SIG-M5 treated with dmso at 0.1 percent for 504 hours (cell line): ENCODE results near the gene MS4A13.
"Not testable (repeated sequence)": the region's sequence is repeated elsewhere in the genome, so short reads cannot be mapped to it uniquely, and the experiment has no call there.

ENCODE experiments used
- DNase-seq: peaks from one replicate; lab custom pipeline; 2025; ENCODE audit not compliant: unreplicated experiment; lab: John Stamatoyannopoulos, UW

Gene MS4A13, protein sequence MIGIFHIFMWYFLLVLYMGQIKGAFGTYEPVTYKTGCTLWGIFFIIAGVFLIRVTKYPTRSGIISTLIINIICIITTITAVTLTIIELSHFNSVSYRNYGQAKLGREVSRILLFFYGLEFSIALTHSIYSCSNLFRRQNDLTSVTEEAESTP

DNA sequence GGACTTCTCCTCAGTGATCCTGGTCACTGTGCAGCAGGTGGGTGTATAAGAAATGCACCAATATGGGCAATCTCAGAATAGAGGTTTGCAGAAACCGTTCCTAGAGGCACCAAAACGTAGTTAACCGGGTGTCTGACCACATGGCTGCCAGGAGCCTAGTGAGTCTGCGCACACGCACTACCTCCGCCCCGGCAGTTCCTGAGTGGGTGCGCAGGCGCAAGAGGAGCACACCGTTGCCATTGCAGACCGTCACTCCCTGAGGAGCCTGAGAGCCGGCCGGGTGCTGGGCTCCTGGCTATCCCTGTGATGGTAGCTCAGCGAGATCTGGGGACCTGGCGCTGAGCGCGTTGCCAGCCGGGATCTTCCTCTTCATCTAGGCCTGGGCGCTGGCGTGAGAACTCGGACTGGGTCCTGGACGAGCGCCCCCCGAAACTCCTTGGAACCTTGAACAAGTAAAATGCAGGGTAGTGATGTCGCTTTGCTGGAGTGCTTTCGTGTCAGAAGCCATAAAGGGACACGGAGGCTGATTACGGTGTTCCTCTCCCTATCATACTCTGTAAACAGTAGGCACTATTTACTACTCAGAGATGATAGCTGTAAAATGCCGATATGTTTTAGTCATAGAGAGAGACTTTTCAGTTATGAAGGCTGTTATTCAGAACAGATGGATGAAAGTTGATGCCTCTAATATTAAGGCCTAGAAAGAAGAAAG is at the start of gene MS4A13:
Gene MS4A13 (plus strand): TSS at position 249 of the 712 bp plus-strand sequence. CDS start 2,692 bp downstream, outside the sequence.
- no peak for DNase-seq

DNA sequence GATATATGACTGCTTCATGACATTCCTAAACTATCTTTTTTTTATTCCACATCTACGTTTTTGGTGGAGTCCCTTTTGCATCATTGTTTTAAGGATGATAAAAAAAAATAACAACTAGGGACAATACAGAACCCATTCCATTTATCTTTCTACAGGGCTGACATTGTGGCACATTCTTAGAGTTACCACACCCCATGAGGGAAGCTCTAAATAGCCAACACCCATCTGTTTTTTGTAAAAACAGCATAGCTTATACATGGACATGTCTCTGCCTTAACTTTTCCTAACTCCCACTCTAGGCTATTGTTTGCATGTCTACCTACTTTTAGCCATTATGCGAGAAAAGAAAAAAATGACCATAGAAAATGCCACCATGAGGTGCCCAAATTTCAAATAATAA is 46.4 kb upstream of the MS4A13 start:
- no peak for DNase-seq

DNA sequence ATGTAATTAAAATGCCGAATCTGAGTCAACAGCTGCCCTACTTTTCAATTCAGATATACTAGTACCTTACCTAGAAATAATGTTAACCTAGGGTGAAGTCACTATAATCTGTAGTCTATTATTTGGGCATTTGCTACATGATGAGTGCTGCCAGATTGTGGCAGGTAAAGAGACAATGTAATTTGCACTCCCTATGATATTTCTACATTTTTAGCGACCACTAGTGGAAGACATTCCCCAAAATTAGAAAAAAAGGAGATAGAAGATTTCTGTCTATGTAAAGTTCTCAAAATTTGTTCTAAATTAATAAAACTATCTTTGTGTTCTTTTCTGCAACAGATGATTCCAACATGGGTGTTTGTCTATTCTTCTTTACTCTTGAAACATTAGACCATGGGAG is 45.5 kb upstream of the MS4A13 start:
- DNase-seq: no peak

DNA sequence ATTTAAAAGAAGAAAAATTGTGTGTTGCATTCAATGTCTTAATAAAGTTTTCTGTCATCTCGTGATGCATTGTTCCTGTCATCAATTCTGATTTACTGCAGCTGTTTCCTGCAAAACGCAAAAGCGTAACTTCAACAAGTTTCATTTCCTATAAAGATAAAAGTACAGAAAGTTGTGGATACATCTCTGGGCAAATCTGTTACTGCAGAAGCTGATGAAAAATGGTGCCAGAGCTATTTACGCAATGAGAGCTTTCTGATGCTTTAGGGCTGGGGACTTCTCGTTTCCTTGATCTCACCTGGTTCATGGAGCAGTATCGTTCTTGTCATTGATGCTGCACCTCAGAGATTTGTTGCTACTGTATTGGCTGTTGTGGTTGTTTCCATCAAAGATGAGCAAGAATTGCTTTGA is 38.2 kb upstream of the MS4A13 start:
- peak; percentile 37 for DNase-seq

DNA sequence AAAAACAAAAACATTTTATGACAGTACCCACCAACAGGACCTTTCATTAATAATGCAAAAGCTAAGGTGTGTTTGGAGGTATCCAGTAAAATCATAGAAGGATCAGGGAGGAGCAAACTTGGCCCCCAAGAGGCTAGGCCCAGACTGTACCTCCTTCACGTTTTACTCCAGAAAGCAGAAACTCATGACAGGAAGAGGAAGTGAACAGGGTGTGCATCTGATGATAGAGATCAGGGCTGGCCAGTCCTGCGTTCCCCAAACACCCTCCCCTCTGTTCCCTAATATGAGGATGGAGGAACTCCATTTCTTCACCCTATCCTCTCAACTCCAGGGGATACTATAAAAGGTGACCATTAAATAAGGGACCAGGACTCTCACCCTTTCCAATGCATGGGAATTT is 32.8 kb upstream of the MS4A13 start:
- peak; percentile 62 for DNase-seq

DNA sequence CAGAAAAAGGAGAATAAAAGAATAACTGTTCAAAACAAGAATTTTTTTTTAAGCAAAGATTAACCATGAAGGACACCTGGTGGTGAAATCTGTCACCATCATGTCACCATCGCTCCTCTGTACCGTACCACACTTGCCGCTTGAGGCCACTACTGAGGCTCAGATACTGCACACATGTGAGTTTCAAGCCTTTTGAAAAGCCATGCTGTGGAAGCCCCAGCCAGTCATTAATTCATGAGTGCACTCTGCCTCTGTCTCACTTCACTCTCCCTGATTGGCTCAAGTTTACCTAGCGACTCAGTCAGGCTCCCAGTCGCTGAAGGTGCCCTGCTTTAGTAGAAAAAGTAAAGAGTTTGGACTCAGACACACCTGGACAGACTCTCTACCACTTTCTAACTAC is 29.2 kb upstream of the MS4A13 start:
- DNase-seq: peak; percentile 63

DNA sequence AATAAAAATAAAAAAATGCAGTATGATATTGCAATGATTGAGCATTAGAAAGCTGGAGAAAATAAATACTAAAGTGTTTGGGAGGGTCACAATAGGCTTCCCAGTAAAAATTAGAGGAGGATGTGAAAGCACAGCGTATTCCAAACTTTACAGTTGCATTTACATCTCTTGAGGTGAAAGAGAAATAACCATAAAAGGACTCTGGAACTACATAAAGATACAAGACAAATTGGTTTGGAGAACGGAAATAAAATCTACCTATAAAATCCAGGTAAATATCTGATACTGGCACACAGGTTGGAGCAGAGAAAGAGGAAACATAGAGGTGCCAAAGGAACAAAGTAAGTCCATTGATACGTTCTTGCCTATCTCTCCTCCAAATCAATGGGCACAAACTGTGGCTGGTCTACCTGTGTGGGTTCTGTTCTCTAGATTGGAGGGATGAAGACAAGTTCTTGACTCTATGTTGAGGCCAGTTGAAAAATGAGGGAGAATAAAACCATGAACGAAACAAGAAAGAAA is 22.6 kb upstream of the MS4A13 start, which contains the start of gene MS4A12:
Gene MS4A12 (plus strand): TSS at position 291 of the 522 bp plus-strand sequence. CDS start 4,541 bp downstream, outside the sequence.
- DNase-seq: no peak

DNA sequence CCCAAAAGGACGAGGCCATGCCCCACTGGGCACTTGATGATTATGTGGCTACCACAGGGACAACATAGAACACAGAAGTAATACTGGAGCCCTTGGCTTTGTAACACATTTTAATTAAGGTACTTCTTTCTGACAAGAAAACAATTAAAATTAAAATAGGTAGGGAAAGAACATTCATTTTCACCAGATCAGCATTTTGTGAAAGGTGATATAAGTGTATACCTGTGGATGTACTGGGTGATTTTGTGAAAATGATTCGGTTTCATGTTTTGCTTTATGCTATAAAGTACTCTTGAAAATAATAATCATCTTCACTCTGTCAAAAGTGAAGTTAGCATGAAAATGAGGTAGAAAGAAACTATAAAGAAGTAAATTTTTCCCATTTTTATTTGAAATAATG is 21.7 kb upstream of the MS4A13 start:
- DNase-seq: no peak

DNA sequence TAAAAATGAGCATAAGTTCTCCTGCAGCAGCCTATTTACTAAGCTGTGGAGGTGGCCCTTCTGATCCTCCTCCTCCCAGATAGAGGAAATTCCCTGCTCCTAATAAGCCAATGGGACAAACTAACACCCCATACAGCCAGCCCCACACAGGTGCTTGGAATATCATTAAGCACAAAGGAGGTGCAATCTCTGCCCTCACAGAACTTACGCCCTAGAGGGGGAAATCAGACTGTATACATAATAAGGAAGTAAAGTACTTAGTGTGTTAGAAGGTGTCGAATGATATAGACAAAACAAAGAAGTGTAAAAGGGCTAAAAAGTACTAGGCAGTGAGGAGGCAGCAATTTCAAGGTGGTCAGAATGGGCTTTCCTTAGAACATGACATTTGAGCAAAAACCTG is 16.8 kb upstream of the MS4A13 start:
- no peak for DNase-seq

DNA sequence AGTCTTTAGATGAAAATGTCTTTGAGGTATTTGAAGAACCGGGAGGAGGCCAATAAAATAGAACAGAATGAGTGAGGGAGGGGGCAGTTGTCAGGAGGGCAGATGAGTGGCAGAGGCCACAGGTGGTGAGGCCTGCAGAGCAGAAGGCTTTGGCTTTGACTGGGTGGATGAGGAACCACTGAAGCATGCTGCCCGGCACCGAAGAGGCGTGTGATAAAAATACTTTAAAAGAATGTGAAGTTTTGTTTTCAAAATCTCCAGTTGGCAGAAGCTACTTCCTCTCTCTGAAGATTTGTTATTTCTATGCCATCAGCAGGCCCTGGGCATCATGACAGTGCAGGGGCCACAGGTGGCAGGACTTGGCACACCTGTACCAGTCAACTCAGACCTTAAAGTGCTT is 16.3 kb upstream of the MS4A13 start:
- DNase-seq: no peak

DNA sequence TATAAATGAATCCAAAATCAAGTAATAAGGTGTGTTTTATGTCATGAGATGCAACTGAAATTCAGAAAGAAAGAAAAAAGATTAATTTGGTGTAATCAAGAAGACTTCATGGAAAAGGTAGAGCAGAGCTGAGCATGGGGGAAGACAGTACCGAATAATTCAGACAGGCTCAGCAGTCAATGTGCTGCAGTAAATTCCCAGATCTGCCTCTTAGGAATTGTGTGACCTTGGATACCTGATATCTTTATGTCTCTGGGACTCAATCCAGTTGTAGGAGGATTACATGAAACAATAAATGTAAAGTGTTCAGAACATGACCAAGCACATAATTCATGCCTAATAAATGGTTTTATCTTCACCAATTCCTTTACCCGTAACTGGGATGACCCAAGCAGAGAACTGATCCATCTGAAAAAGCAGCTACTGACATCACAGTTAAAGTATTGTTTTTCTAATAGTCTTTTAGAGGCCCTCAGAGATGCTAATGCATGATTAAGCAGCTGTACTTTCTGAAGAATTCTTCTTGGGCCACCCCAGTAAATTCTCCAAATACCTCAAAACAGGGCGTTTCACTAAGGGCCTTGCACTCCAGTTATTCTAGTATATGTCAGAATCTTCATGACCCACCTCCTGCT is 14.8 kb upstream of the MS4A13 start:
- no peak for DNase-seq

DNA sequence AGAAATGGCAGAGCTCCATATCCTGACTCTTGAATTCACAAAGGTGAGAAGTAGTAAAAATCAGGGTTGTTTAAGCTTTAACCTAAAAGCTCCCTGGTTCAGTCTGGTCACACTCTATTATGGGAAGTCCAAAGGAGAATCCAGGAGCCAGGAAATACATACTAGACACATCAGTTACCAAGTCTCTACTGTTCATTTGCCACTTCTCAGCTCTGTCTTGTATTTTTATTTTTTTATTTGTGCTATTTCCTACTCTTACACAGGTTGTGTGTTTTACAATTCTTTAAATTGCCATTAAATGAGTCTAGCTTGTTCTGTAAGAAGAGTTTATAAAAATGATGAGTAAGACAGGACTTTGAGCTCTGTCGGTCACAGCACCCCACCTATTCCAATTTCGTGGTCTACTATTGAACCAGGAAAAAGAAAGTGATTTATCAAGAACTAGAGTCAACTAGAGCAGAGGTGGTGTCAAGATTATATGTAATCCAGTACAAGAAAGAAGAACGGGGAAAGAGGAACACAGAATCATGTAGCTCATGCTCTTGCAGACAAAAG is 12.9 kb upstream of the MS4A13 start:
- DNase-seq: no peak

DNA sequence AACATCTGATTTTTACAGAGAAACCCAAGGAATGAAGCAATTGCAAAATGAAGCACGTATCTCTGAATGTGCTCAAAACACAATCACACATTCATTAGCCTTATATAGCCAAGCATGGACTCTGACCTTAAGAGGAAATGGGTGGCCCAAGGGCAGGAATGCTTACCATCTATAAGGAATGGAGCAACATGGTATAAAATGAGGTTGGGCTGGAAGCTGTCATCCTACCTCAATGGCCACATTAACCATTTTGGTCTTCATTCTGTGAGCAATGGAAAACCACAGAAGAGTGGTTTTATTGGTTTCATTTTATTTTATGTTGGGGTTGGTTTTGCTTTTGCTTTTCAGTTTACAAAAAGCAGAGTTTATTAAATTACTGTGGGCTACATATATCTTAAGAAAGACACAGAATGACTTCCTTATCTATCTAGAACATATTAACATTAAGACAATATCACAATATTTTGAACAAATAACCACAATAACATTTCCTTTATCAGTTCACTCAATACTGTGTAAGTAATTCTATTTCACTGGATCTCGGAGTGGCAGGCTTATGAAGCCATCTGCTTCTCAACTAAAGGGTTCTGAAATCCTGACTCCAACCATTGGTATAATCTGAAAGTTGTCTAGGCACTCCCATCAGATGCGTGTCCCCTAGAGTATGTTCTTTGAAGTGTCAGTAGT is 10.8 kb upstream of the MS4A13 start:
- DNase-seq: no peak

DNA sequence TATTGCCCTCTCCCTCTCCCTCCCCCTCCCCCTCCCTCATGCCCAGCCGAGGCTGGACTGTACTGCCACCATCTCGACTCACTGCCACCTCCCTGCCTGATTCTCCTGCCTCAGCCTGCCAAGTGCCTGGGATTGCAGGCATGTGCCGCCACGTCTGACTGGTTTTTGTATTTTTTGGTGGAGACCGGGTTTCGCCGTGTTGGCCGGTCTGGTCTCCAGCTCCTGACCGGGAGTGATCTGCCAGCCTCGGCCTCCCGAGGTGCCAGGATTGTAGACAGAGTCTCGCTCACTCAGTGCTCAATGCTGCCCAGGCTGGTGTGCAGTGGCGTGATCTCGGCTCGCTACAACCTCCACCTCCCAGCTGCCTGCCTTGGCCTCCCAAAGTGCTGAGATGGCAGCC is 5.6 kb upstream of the MS4A13 start:
- not testable (repeated sequence) for DNase-seq

DNA sequence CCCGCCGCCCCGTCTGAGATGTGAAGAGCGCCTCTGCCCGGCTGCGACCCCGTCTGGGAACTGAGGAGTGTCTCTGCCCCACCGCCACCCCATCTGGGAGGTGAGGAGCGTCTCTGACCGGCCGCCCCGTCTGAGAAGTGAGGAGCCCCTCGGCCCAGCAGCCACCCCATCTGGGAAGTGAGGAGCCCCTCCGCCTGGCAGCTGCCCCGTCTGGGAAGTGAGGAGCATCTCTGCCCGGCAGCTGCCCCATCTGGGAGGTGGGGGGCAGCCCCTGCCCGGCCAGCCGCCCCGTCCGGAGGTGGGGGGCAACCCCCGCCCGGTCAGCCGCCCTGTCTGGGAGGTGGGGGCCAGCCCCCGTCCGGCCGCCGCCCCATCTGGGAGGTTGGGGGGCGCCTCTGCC is 5.0 kb upstream of the MS4A13 start:
- DNase-seq: not testable (repeated sequence)

DNA sequence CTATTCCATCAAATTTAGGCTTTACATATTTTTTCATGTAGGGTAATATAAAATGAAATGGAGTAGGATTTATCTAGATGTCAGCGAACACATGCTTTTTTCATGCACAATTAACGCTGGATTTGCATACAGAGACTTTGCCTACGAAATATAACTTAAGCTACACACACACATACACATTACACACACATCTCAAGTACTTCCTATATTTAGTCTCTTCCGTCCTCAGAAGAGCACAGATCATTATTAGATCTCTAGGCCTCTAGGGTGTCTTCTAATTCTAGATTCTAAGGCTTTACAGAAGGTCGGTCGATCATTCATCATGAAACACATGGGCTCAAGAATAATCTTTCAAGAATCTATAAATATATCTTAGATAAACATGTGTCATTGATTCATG is 3.8 kb upstream of the MS4A13 start:
- no peak for DNase-seq

DNA sequence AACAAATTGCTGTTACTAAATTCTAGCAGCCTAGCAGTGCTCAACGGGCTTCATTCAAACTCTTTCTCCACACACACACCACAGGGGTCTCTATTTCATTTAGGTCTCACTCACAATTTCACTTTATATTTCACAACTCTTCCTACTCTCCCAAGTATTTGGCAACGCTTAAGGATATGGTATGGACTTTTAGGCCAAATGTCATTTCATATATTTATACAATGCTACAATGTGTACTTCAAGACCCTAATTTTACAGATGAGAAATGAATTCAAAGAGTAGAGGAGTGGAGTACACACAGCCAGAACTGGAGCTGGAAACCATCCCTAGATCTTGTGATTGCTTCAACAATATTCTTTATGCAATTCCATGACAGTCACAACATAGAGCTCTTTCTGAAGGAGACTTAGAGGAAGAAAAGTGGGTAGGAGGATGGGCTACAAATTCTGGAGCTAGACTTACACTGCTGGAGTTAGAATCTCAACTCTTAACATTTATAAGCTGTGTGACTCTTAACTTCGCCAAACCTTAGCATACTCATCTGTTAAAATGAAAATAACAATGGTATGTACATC is 2.5 kb upstream of the MS4A13 start:
- DNase-seq: no peak

DNA sequence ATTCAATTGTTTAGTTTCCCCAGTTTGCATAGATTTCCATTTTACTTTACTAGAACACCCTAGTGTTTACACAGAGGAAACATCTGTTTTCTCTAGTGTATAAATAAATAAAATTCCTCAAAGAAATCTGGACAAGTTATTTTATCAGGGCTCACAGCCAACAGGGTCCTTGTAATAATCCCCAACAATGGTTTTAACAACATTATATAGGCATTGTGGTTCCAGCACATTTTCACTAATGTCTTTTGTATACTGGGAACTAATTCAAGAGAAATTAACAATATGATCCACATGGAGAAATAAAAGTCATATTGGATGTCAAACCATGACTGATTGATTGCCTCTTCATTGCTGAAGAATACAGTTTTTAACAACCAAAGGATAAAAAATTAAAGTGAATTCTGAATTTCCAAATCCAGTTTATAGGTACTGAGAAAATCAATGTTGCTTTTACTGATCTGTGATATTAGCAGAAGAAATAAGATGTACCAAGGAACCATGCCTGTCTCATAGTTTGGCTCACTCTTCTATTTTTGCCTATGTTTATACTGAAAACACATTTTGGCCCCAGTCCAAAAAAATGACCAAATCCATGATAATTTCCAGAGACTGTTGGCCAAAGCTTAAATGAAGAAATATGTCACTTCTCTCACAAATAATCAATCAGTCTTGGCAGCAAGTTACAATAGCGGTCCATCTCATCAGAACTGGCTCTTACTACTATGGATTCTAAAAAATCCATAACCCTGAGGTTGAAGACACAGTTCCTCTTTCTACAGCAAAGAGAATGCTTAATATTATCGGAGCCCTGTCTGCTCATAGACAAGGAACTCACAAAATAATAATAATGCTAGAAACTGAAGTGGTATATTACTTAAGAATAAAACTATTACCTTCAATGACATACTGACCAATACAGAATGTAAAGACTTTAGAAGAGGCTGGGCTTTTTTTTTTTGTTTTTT is 1.4 kb upstream of the MS4A13 start:
- DNase-seq: no peak

DNA sequence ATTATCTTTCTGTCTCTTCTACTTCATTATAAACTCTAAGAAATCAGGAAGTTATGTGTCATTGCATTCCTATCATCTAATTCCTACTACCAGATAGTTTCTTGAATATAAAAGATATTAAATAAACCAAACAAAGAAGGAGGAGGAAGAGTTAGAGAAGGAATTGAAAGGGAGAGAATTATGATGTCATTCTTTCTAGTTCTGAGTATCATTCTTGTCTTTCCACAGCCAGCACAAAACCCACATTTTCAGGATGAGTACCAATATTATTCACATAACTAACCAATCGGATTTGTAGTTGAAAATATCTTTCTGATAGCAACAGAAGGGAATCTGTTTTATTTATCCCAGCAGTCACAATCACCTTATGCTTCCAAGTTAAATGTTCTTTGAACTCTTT is 13.3 kb downstream of the MS4A13 start:
- no peak for DNase-seq

DNA sequence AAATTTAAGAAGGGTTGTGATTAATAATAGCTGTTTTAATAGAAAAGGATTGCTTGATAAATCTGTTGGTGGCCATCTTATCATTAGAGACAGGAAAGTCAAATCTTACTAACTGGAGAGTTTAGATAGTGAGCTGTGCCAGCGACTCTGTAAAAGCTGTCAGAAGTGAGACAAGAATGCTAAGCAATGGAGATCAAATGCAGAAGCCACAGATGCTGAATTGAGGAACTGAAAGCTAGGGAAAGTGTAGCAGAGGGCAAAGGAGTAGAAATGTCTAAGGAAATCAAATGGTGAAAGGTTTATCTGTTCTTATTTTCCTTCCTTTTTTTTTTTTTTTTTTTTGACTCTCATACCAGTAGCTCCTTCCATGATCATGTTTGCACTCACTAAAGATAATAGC is 13.7 kb downstream of the MS4A13 start:
- peak; percentile 79 for DNase-seq
